Measurements from ENCODE around the gene CXXC5. TPM values are rescaled to one million over a fixed set of nuclear protein-coding genes. Genes with fewer than 3 reads are reported as not detected.

Gene CXXC5
- total RNA-seq, 1 donor from 2014 or later, result 17.2 TPM

GRCh38 chr5:139664086-139664693, 16.0 kb downstream of the CXXC5 start:
- peaks cover 97% of the 10 kb centered on the region for H3K79me2 ChIP-seq (ENCODE audit: low read depth)
- Mint-ChIP-seq H3K27ac (no peak overlapping the region), H3K27me3 (ENCODE audit: insufficient read depth, low read depth) (peaks cover 2% of the 10 kb centered on the region), H3K36me3 (no peaks in the 10 kb centered on the region), H3K4me3 (no peak overlapping the region), H3K9me3 (no peaks in the 10 kb centered on the region), H3K4me1 (peaks cover 50% of the 10 kb centered on the region)
- H3K4me2 ChIP-seq, result no peak overlapping the region
- H4K20me1 ChIP-seq (ENCODE audit: low read depth), result peaks cover 58% of the 10 kb centered on the region
- TF ChIP-seq EZH2 (IDR thresholded peaks at IDR 0.05) (no peak), EZH2phosphoT487 (IDR thresholded peaks at IDR 0.05) (no peak), CTCF (IDR thresholded peaks at IDR 0.05) (no peak)
- H3K27me3 ChIP-seq, result no peaks in the 10 kb centered on the region
- peaks cover 22% of the 10 kb centered on the region for H3F3A ChIP-seq (ENCODE audit: low read depth)
- no peaks in the 10 kb centered on the region for H3K9me3 ChIP-seq (ENCODE audit: low read depth)
- no peak overlapping the region for H3K9ac ChIP-seq
- no peak overlapping the region for H3K4me3 ChIP-seq
- no peaks in the 10 kb centered on the region for H3K36me3 ChIP-seq
- H2AFZ ChIP-seq (replicated peaks), result no peak overlapping the region
- peaks cover 35% of the 10 kb centered on the region for H3K4me1 ChIP-seq
- no peak for DNase-seq (ENCODE audit: low spot score)
- no peak overlapping the region for H3K27ac ChIP-seq

GRCh38 chr5:139664727-139665351, 16.7 kb downstream of the CXXC5 start:
- Mint-ChIP-seq H3K27me3 (ENCODE audit: insufficient read depth, low read depth) (peaks cover 2% of the 10 kb centered on the region), H3K4me1 (peaks cover 52% of the 10 kb centered on the region), H3K9me3 (no peaks in the 10 kb centered on the region), H3K36me3 (no peaks in the 10 kb centered on the region), H3K27ac (no peak overlapping the region), H3K4me3 (no peak overlapping the region)
- Histone ChIP-seq H4K20me1 (ENCODE audit: low read depth) (peaks cover 52% of the 10 kb centered on the region), H3K4me3 (no peak overlapping the region), H3K4me2 (no peak overlapping the region), H3K9me3 (ENCODE audit: low read depth) (no peaks in the 10 kb centered on the region), H3K36me3 (no peaks in the 10 kb centered on the region), H2AFZ (replicated peaks) (no peak overlapping the region), H3K9ac (no peak overlapping the region), H3K27me3 (no peaks in the 10 kb centered on the region), H3K79me2 (ENCODE audit: low read depth) (peaks cover 97% of the 10 kb centered on the region), H3F3A (ENCODE audit: low read depth) (peaks cover 15% of the 10 kb centered on the region), H3K27ac (no peak overlapping the region), H3K4me1 (peaks cover 31% of the 10 kb centered on the region)
- TF ChIP-seq EZH2phosphoT487 (IDR thresholded peaks at IDR 0.05), result no peak
- no peak for TF ChIP-seq EZH2 (IDR thresholded peaks at IDR 0.05)
- no peak for TF ChIP-seq CTCF (IDR thresholded peaks at IDR 0.05)
- DNase-seq (ENCODE audit: low spot score), result no peak

GRCh38 chr5:139665626-139666025, 17.5 kb downstream of the CXXC5 start:
- Mint-ChIP-seq H3K4me1 (peaks cover 53% of the 10 kb centered on the region), H3K36me3 (no peaks in the 10 kb centered on the region), H3K9me3 (no peaks in the 10 kb centered on the region), H3K27ac (no peak overlapping the region), H3K4me3 (no peak overlapping the region), H3K27me3 (ENCODE audit: insufficient read depth, low read depth) (peaks cover 2% of the 10 kb centered on the region)
- no peak for TF ChIP-seq EZH2phosphoT487 (IDR thresholded peaks at IDR 0.05)
- TF ChIP-seq CTCF (IDR thresholded peaks at IDR 0.05), result no peak
- TF ChIP-seq EZH2 (IDR thresholded peaks at IDR 0.05), result no peak
- no peaks in the 10 kb centered on the region for H3K27me3 ChIP-seq
- peaks cover 96% of the 10 kb centered on the region for H3K79me2 ChIP-seq (ENCODE audit: low read depth)
- H3K27ac ChIP-seq, result no peak overlapping the region
- H3K4me2 ChIP-seq, result no peak overlapping the region
- H3K9me3 ChIP-seq (ENCODE audit: low read depth), result no peaks in the 10 kb centered on the region
- peaks cover 44% of the 10 kb centered on the region for H4K20me1 ChIP-seq (ENCODE audit: low read depth)
- H3F3A ChIP-seq (ENCODE audit: low read depth), result peaks cover 15% of the 10 kb centered on the region
- H3K36me3 ChIP-seq, result no peaks in the 10 kb centered on the region
- no peak overlapping the region for H3K4me3 ChIP-seq
- no peak overlapping the region for H3K9ac ChIP-seq
- DNase-seq (ENCODE audit: low spot score), result no peak
- H3K4me1 ChIP-seq, result peaks cover 31% of the 10 kb centered on the region
- H2AFZ ChIP-seq (replicated peaks), result no peak overlapping the region
